Neural progenitor cell (in vitro differentiated cells): ENCODE results near the gene CACNG5. TPM values are rescaled to one million over a fixed set of nuclear protein-coding genes. Genes with fewer than 3 reads are reported as not detected.

Experiments
- DNase-seq: peaks from one replicate; pipeline ENCODE4 v3.0.0-alpha.2; 2016; ENCODE audit warnings: low spot score
- H2AFZ ChIP-seq: fragments of 200-600 bp; sonication (generic); replicated peaks from 2 replicates; pipeline ENCODE4 v1.6.1; 2016; ENCODE audit warnings: antibody characterized with exemption
- H3F3A ChIP-seq: fragments of 200-600 bp; sonication (generic); 2 replicates; pipeline ENCODE4 v1.6.1; 2016; ENCODE audit warnings: antibody characterized with exemption, low read depth
- H3K27ac ChIP-seq: fragments of 200-600 bp; sonication (generic); 2 replicates; pipeline ENCODE4 v1.5.1; 2016; ENCODE audit warnings: mild to moderate bottlenecking
- H3K27me3 ChIP-seq: fragments of 200-600 bp; sonication (generic); 2 replicates; pipeline ENCODE4 v1.6.1; 2016; ENCODE audit warnings: mild to moderate bottlenecking, moderate library complexity
- H3K36me3 ChIP-seq: fragments of 200-600 bp; sonication (generic); 2 replicates; pipeline ENCODE4 v1.5.1; 2016
- H3K4me1 ChIP-seq: fragments of 200-600 bp; sonication (generic); 2 replicates; pipeline ENCODE4 v1.6.1; 2016; ENCODE audit warnings: mixed run types
- H3K4me2 ChIP-seq: fragments of 200-600 bp; sonication (generic); 2 replicates; pipeline ENCODE4 v1.6.1; 2016
- H3K4me3 ChIP-seq: fragments of 200-600 bp; sonication (generic); 2 replicates; pipeline ENCODE4 v1.5.1; 2016
- H3K79me2 ChIP-seq: fragments of 200-600 bp; sonication (generic); 2 replicates; pipeline ENCODE4 v1.6.1; 2016; ENCODE audit warnings: low read depth
- H3K9ac ChIP-seq: fragments of 200-600 bp; sonication (generic); 2 replicates; pipeline ENCODE4 v1.6.1; 2016
- H3K9me3 ChIP-seq: fragments of 200-600 bp; sonication (generic); 2 replicates; pipeline ENCODE4 v1.5.1; 2016; ENCODE audit warnings: low read depth
- H4K20me1 ChIP-seq: fragments of 200-600 bp; sonication (generic); 2 replicates; pipeline ENCODE4 v1.6.1; 2016; ENCODE audit warnings: low read depth
- H3K27ac Mint-ChIP-seq: 3 replicates; pipeline ENCODE4 v1.8.0; 2021; ENCODE audit warnings: mixed read lengths
- H3K27me3 Mint-ChIP-seq: 2 replicates; pipeline ENCODE4 v1.8.0; 2022; ENCODE audit warnings: low read depth, mild to moderate bottlenecking, inconsistent platforms, moderate library complexity, mixed read lengths; ENCODE audit not compliant: insufficient read depth
- H3K36me3 Mint-ChIP-seq: 3 replicates; pipeline ENCODE4 v1.8.0; 2021; ENCODE audit warnings: mixed read lengths
- H3K4me1 Mint-ChIP-seq: 3 replicates; pipeline ENCODE4 v1.8.0; 2021; ENCODE audit warnings: mixed read lengths
- H3K4me3 Mint-ChIP-seq: 3 replicates; pipeline ENCODE4 v1.8.0; 2021; ENCODE audit warnings: mild to moderate bottlenecking, moderate library complexity, mixed read lengths
- H3K9me3 Mint-ChIP-seq: 3 replicates; pipeline ENCODE4 v1.8.0; 2020; ENCODE audit warnings: mixed read lengths
- CTCF ChIP-seq: fragments of 200-600 bp; sonication (generic); IDR thresholded peaks from 2 replicates; pipeline ENCODE4 v1.5.1; 2017; ENCODE audit warnings: antibody characterized with exemption, mild to moderate bottlenecking
- EZH2 ChIP-seq: fragments of 200-600 bp; sonication (generic); IDR thresholded peaks from 2 replicates; pipeline ENCODE4 v1.6.1; 2017; ENCODE audit warnings: antibody characterized with exemption, mild to moderate bottlenecking, moderate library complexity
- EZH2phosphoT487 ChIP-seq: fragments of 200-600 bp; sonication (generic); IDR thresholded peaks from 2 replicates; pipeline ENCODE4 v1.6.1; 2017; ENCODE audit warnings: antibody characterized with exemption
- total RNA-seq: library from RNA; depleted of rRNA; stranded (reverse); fragments of >200 nt; gene quantifications from 2 replicates; pipeline ENCODE4 v1.2.3, GENCODE V29; 2015; ENCODE audit warnings: low replicate concordance

CACNG5 gene
- total RNA-seq, 1 donor from 2014 or later = not detected

GRCh38 chr17:66859353-66859752, 24.4 kb downstream of the CACNG5 start:
- DNase-seq = no peak
- Histone ChIP-seq H3F3A (no peaks in the 10 kb centered on the region), H3K79me2 (no peaks in the 10 kb centered on the region), H3K9me3 (no peaks in the 10 kb centered on the region), H3K4me3 (no peak overlapping the region), H3K4me1 (no peaks in the 10 kb centered on the region), H4K20me1 (no peaks in the 10 kb centered on the region), H3K36me3 (no peaks in the 10 kb centered on the region), H3K27me3 (no peaks in the 10 kb centered on the region), H3K9ac (no peak overlapping the region), H3K4me2 (no peak overlapping the region), H2AFZ (no peak overlapping the region), H3K27ac (no peak overlapping the region)
- Mint-ChIP-seq H3K4me3 (no peak overlapping the region), H3K9me3 (peaks cover 7% of the 10 kb centered on the region), H3K27ac (no peak overlapping the region), H3K4me1 (no peaks in the 10 kb centered on the region), H3K27me3 (no peaks in the 10 kb centered on the region), H3K36me3 (no peaks in the 10 kb centered on the region)
- TF ChIP-seq EZH2 (no peak), EZH2phosphoT487 (no peak), CTCF (no peak)

GRCh38 chr17:66860204-66860603, 25.3 kb downstream of the CACNG5 start:
- no peak overlapping the region for H2AFZ ChIP-seq
- no peaks in the 10 kb centered on the region for H3K4me1 ChIP-seq
- no peak overlapping the region for H3K9ac ChIP-seq
- H3K4me3 ChIP-seq = no peak overlapping the region
- H3K36me3 ChIP-seq = no peaks in the 10 kb centered on the region
- no peaks in the 10 kb centered on the region for H3K36me3 Mint-ChIP-seq
- no peak overlapping the region for H3K4me2 ChIP-seq
- no peak overlapping the region for H3K27ac Mint-ChIP-seq
- H3K27ac ChIP-seq = no peak overlapping the region
- H3K27me3 ChIP-seq = no peaks in the 10 kb centered on the region
- no peak for TF ChIP-seq EZH2
- TF ChIP-seq EZH2phosphoT487 = no peak
- TF ChIP-seq CTCF = no peak
- H3K9me3 Mint-ChIP-seq = peaks cover under 1% of the 10 kb centered on the region
- no peaks in the 10 kb centered on the region for H3K4me1 Mint-ChIP-seq
- no peaks in the 10 kb centered on the region for H3K79me2 ChIP-seq
- H4K20me1 ChIP-seq = no peaks in the 10 kb centered on the region
- no peaks in the 10 kb centered on the region for H3F3A ChIP-seq
- DNase-seq = no peak
- no peaks in the 10 kb centered on the region for H3K9me3 ChIP-seq
- no peaks in the 10 kb centered on the region for H3K27me3 Mint-ChIP-seq
- H3K4me3 Mint-ChIP-seq = no peak overlapping the region

GRCh38 chr17:66863820-66864219, 28.9 kb downstream of the CACNG5 start:
- no peak for TF ChIP-seq EZH2
- TF ChIP-seq EZH2phosphoT487 = no peak
- no peak for TF ChIP-seq CTCF
- no peaks in the 10 kb centered on the region for H3K79me2 ChIP-seq
- no peaks in the 10 kb centered on the region for H3K27me3 ChIP-seq
- no peaks in the 10 kb centered on the region for H3K4me1 ChIP-seq
- no peaks in the 10 kb centered on the region for H3K4me1 Mint-ChIP-seq
- no peak overlapping the region for H2AFZ ChIP-seq
- peaks cover 4% of the 10 kb centered on the region for H3K27me3 Mint-ChIP-seq
- no peaks in the 10 kb centered on the region for H3K36me3 Mint-ChIP-seq
- DNase-seq = no peak
- H3K36me3 ChIP-seq = no peaks in the 10 kb centered on the region
- no peak overlapping the region for H3K27ac Mint-ChIP-seq
- peaks cover 18% of the 10 kb centered on the region for H3K9me3 Mint-ChIP-seq
- peaks cover 4% of the 10 kb centered on the region for H3K9me3 ChIP-seq
- H3K4me3 Mint-ChIP-seq = no peak overlapping the region
- H3K9ac ChIP-seq = no peak overlapping the region
- no peak overlapping the region for H3K4me3 ChIP-seq
- H3F3A ChIP-seq = no peaks in the 10 kb centered on the region
- H4K20me1 ChIP-seq = no peaks in the 10 kb centered on the region
- H3K4me2 ChIP-seq = no peak overlapping the region
- H3K27ac ChIP-seq = no peak overlapping the region

- no peaks in the 10 kb centered on the region for H3K4me1 ChIP-seq
These were observed 30.2 kb downstream of the CACNG5 start for GRCh38 chr17:66865151-66865550.

More at GRCh38 chr17:66865151-66865550, 30.2 kb downstream of the CACNG5 start:
- Histone ChIP-seq H3K4me2 (no peak overlapping the region), H3K9ac (no peak overlapping the region), H3K79me2 (no peaks in the 10 kb centered on the region), H3F3A (no peaks in the 10 kb centered on the region), H3K27ac (no peak overlapping the region), H3K9me3 (peaks cover 4% of the 10 kb centered on the region), H4K20me1 (no peaks in the 10 kb centered on the region), H3K27me3 (no peaks in the 10 kb centered on the region), H3K4me3 (no peak overlapping the region), H2AFZ (no peak overlapping the region), H3K36me3 (no peaks in the 10 kb centered on the region)
- no peak overlapping the region for H3K27ac Mint-ChIP-seq
- peaks cover 23% of the 10 kb centered on the region for H3K9me3 Mint-ChIP-seq
- peaks cover 2% of the 10 kb centered on the region for H3K36me3 Mint-ChIP-seq
- TF ChIP-seq CTCF = no peak
- no peak for DNase-seq
- peaks cover 4% of the 10 kb centered on the region for H3K27me3 Mint-ChIP-seq
- no peaks in the 10 kb centered on the region for H3K4me1 Mint-ChIP-seq
- no peak overlapping the region for H3K4me3 Mint-ChIP-seq
